HepG2 (cell line): ENCODE results near the gene KIF17. TPM values are rescaled to one million over a fixed set of nuclear protein-coding genes. Genes with fewer than 3 reads are reported as not detected.

Source experiments
- ATAC-seq: fragments of 200-7000 bp; cut with Tn5 transposase; 3 replicates; pipeline ENCODE4 v1.9.1; 2020; ENCODE audit warnings: mild to moderate bottlenecking, moderate library complexity
- BruUV-seq: library from RNA; stranded (reverse); fragments of 400-500 nt; replicated peaks from 2 replicates; lab custom pipeline; 2021; lab: Mats Ljungman, UMichigan
- CTCF ChIA-PET: fragments of 300-600 bp; formaldehyde crosslinking; extraction: SDS; loops from one replicate; lab custom pipeline; 2021; ENCODE audit warnings: low total read pairs, inconsistent platforms, low intra/inter-chr PET ratio; lab: Yijun Ruan, JAX
- POLR2A ChIA-PET: fragments of 350-600 bp; sonication (Branson Sonifier 250); formaldehyde crosslinking; loops from one replicate; lab custom pipeline; 2020; ENCODE audit warnings: antibody characterized with exemption, inconsistent platforms; lab: Yijun Ruan, JAX
- DNase-seq: peaks from one replicate; pipeline ENCODE4 v3.0.0-alpha.2; 2015; ENCODE audit warnings: low spot score
- FAIRE-seq: peaks from 3 replicates; lab custom pipeline; 2011; peaks lifted over from hg19 to GRCh38; lab: Jason Lieb, UNC
- H2AFZ ChIP-seq: one replicate; pipeline ENCODE4 v1.6.1; 2011; ENCODE audit warnings: low read length, inconsistent platforms
- H3K27ac ChIP-seq: fragments of 300-600 bp; 3 replicates; pipeline ENCODE4 v1.8.0; 2011; ENCODE audit warnings: mixed run types, mild to moderate bottlenecking, mixed read lengths, low read length, inconsistent platforms; ENCODE audit not compliant: insufficient read depth; ENCODE audit errors: extremely low read length
- H3K27me3 ChIP-seq, 2 experiments: fragments of 200-600 bp in 1 of 2; 2 replicates in 1 of 2; 3 replicates in 1 of 2; pipeline versions ENCODE4 v1.6.0 to v1.8.0; 2011; ENCODE audit warnings: low read length in 2 of 2, mild to moderate bottlenecking in 2 of 2, moderate library complexity in 2 of 2, inconsistent platforms in 1 of 2; ENCODE audit not compliant: insufficient read depth in 2 of 2, control insufficient read depth in 1 of 2
- H3K36me3 ChIP-seq, 2 experiments: fragments of 200-600 bp in 1 of 2; replicated peaks in 1 of 2; 2 replicates in 1 of 2; 3 replicates in 1 of 2; pipeline versions ENCODE4 v1.5.1 to v1.8.0; 2011; ENCODE audit warnings: low read length in 2 of 2, inconsistent platforms in 1 of 2; ENCODE audit not compliant: insufficient read depth in 2 of 2, control insufficient read depth in 1 of 2
- H3K4me1 ChIP-seq: 2 replicates; pipeline ENCODE4 v1.5.1; 2012; ENCODE audit warnings: low read length, inconsistent platforms; ENCODE audit not compliant: insufficient read depth
- H3K4me2 ChIP-seq: 2 replicates; pipeline ENCODE4 v1.6.0; 2011; ENCODE audit warnings: low read depth, low read length, inconsistent platforms
- H3K4me3 ChIP-seq, 3 experiments: fragments of 200-600 bp in 1 of 3; sonication (generic), shearing (Covaris generic) in 1 of 3; replicated peaks in 1 of 3; 2 replicates each; pipeline ENCODE4 v1.5.1; 2011 to 2016; ENCODE audit warnings: low read length in 3 of 3, inconsistent platforms in 2 of 3, low read depth in 2 of 3, mild to moderate bottlenecking in 2 of 3, control low read depth in 1 of 3, mixed read lengths in 1 of 3; ENCODE audit not compliant: insufficient read depth in 1 of 3
- H3K79me2 ChIP-seq: one replicate; pipeline ENCODE4 v1.6.1; 2011; ENCODE audit warnings: low read length, inconsistent platforms; ENCODE audit not compliant: insufficient read depth
- H3K9ac ChIP-seq: 2 replicates; pipeline ENCODE4 v1.6.0; 2011; ENCODE audit warnings: mild to moderate bottlenecking, low read depth, low read length, inconsistent platforms; ENCODE audit not compliant: insufficient read depth
- H3K9me3 ChIP-seq: 2 replicates; pipeline ENCODE4 v1.5.1; 2012; ENCODE audit warnings: mild to moderate bottlenecking, low read length
- H4K20me1 ChIP-seq: 2 replicates; pipeline ENCODE4 v1.6.0; 2011; ENCODE audit warnings: inconsistent platforms, mild to moderate bottlenecking, low read length, moderate library complexity; ENCODE audit not compliant: insufficient read depth
- KLF16 ChIP-seq, 2 experiments: sonication (generic) in 1 of 2; formaldehyde crosslinking in 1 of 2; IDR thresholded peaks; 2 replicates each; pipeline versions ENCODE4 v1.6.1 to v1.8.0; 2016 to 2023; ENCODE audit warnings: missing genetic modification reagents in 2 of 2, missing compliant biosample characterization in 1 of 2
- MBNL3 ChIP-seq: fragments of 250-450 bp; sonication (Bioruptor Pico); conservative IDR thresholded peaks from 2 replicates; pipeline ENCODE4 v1.8.0; 2022; ENCODE audit warnings: mild to moderate bottlenecking, inconsistent platforms
- NFKBIZ ChIP-seq: IDR thresholded peaks from 2 replicates; pipeline ENCODE4 v1.6.1; 2018; ENCODE audit warnings: missing genetic modification reagents, missing compliant biosample characterization
- TMF1 ChIP-seq: sonication (generic); formaldehyde crosslinking; IDR thresholded peaks from 2 replicates; pipeline ENCODE4 v1.8.1; 2022; ENCODE audit warnings: low read depth, missing genetic modification reagents
- ZFP41 ChIP-seq: sonication (generic); formaldehyde crosslinking; IDR thresholded peaks from 2 replicates; pipeline ENCODE4 v1.4.0; 2020; ENCODE audit warnings: mild to moderate bottlenecking, missing genetic modification reagents, borderline replicate concordance
- ZNF20 ChIP-seq: sonication (generic); formaldehyde crosslinking; IDR thresholded peaks from 2 replicates; pipeline ENCODE4 v1.4.0; 2020; ENCODE audit warnings: mild to moderate bottlenecking, moderate library complexity, missing genetic modification reagents
- ZNF841 ChIP-seq: sonication (generic); formaldehyde crosslinking; IDR thresholded peaks from 2 replicates; pipeline ENCODE4 v1.8.1; 2023; ENCODE audit warnings: missing genetic modification reagents, borderline replicate concordance
- ZNF850 ChIP-seq: sonication (generic); formaldehyde crosslinking; conservative IDR thresholded peaks from 2 replicates; pipeline ENCODE4 v1.9.0; 2021; ENCODE audit warnings: mild to moderate bottlenecking, missing genetic modification reagents
- WGBS: methylation state at CpG from one replicate; pipeline ENCODE4 v1.1.6; 2017; ENCODE audit warnings: low lambda C conversion rate; 5-methylcytosine and 5-hydroxymethylcytosine counted together
- in situ Hi-C: cut with HindIII; loops from 2 replicates; pipeline ENCODE4 v1.10.0; 2017; ENCODE audit warnings: low pct_unique_long_range_greater_than_20kb; ENCODE audit not compliant: extremely low pct_ligation_motif_present
- intact Hi-C: fragments of 100-400 bp; cut with micrococcal nuclease; formaldehyde crosslinking; loops from one replicate; pipeline ENCODE4 v1.10.0; 2022; ENCODE audit not compliant: unreplicated experiment
- polyA plus RNA-seq, 8 experiments: library from polyadenylated mRNA; depleted of rRNA in 3 of 8; stranded (reverse) in 7 of 8; unstranded in 1 of 8; fragments of >200 nt; fragmentation: Illumina TruSeq in 4 of 8; extraction: Trizol in 4 of 8; gene quantifications; 2 replicates each; pipeline versions ENCODE4 v1.2.1 to v1.2.3, GENCODE V29; 2011 to 2016; ENCODE audit warnings: low read depth in 4 of 8, missing spikeins in 1 of 8, mixed read lengths in 1 of 8; ENCODE audit not compliant: insufficient read depth in 1 of 8
- total RNA-seq, 5 experiments: library from RNA; depleted of rRNA; stranded (reverse); fragments of >200 nt; fragmentation: Illumina TruSeq; extraction: Trizol; gene quantifications; 2 replicates each; pipeline ENCODE4 v1.2.3, GENCODE V29; 2016; ENCODE audit warnings: low read depth in 1 of 5
- TF ChIP-seq, protein P1 (sequence below): sonication (generic); formaldehyde crosslinking; conservative IDR thresholded peaks from 2 replicates; pipeline ENCODE4 v1.4.0; 2020; ENCODE audit warnings: missing genetic modification reagents
- TF ChIP-seq, protein P2 (sequence below): sonication (generic); formaldehyde crosslinking; IDR thresholded peaks from 2 replicates; pipeline ENCODE4 v1.4.0; 2020; ENCODE audit warnings: missing genetic modification reagents

Gene KIF17
- total and polyA plus RNA-seq, 2 of the 13 experiments (the other 11 are each of a cell fraction or from before 2014, with no cell fraction given) = 0.24 to 0.44 TPM

DNA sequence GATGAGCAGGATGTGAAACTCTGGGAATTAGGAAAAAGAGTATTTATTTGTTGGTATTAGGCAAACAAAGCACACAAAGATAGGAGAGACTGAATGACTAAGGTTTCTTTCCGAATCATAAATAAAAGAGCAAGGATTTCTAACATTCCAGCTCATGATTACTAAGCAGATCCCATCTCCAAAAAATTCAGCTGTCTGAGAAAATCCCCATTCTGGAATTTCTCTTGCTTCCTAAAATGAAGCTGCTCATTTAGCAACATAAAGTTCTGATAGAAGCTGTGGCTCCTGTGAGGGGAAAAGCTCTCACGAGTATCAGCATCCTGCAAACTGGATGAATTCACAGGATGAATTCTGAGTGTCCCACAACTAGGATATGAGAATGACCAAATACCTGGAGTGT is 21.4 kb upstream of the KIF17 start:
- no peaks in the 10 kb centered on the region for H4K20me1 ChIP-seq
- BruUV-seq = no TSS peak
- H3K79me2 ChIP-seq = no peaks in the 10 kb centered on the region
- H3K4me3 ChIP-seq = no peak overlapping the region
- no peak overlapping the region for H3K4me2 ChIP-seq
- TF ChIP-seq NFKBIZ (CRISPR knock-in tag) = no peak
- TF ChIP-seq, protein P1, sequence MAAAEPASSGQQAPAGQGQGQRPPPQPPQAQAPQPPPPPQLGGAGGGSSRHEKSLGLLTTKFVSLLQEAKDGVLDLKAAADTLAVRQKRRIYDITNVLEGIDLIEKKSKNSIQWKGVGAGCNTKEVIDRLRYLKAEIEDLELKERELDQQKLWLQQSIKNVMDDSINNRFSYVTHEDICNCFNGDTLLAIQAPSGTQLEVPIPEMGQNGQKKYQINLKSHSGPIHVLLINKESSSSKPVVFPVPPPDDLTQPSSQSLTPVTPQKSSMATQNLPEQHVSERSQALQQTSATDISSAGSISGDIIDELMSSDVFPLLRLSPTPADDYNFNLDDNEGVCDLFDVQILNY (CRISPR knock-in tag) = no peak
- TF ChIP-seq ZNF850 (CRISPR knock-in tag) = no peak
- no peak for TF ChIP-seq ZNF841 (CRISPR knock-in tag)
- TF ChIP-seq TMF1 = no peak
- no peak for TF ChIP-seq MBNL3 (CRISPR knock-in tag)
- no peak for TF ChIP-seq ZFP41 (CRISPR knock-in tag)
- TF ChIP-seq ZNF20 (CRISPR knock-in tag) = no peak
- TF ChIP-seq KLF16 (CRISPR knock-in tag; IDR thresholded peaks at IDR 0.05) = no peak
- TF ChIP-seq, protein P2, sequence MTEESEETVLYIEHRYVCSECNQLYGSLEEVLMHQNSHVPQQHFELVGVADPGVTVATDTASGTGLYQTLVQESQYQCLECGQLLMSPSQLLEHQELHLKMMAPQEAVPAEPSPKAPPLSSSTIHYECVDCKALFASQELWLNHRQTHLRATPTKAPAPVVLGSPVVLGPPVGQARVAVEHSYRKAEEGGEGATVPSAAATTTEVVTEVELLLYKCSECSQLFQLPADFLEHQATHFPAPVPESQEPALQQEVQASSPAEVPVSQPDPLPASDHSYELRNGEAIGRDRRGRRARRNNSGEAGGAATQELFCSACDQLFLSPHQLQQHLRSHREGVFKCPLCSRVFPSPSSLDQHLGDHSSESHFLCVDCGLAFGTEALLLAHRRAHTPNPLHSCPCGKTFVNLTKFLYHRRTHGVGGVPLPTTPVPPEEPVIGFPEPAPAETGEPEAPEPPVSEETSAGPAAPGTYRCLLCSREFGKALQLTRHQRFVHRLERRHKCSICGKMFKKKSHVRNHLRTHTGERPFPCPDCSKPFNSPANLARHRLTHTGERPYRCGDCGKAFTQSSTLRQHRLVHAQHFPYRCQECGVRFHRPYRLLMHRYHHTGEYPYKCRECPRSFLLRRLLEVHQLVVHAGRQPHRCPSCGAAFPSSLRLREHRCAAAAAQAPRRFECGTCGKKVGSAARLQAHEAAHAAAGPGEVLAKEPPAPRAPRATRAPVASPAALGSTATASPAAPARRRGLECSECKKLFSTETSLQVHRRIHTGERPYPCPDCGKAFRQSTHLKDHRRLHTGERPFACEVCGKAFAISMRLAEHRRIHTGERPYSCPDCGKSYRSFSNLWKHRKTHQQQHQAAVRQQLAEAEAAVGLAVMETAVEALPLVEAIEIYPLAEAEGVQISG (CRISPR knock-in tag) = no peak
- intact Hi-C loops = no loop called here
- CTCF ChIA-PET = no interaction called here
- POLR2A ChIA-PET = no interaction called here
- in situ Hi-C loops = no loop called here
- peaks cover 10 to 31% of the 10 kb centered on the region in 2 experiments for H3K36me3 ChIP-seq
- no peaks in the 10 kb centered on the region for H3K9me3 ChIP-seq
- no peak overlapping the region for H3K27ac ChIP-seq
- H2AFZ ChIP-seq = no peak overlapping the region
- H3K9ac ChIP-seq = no peak overlapping the region
- no peak for FAIRE-seq
- no peak for DNase-seq
- no peaks in the 10 kb centered on the region for H3K27me3 ChIP-seq
- 85% methylated on average over 2 of the region's 2 CpGs for WGBS
- no peaks in the 10 kb centered on the region for H3K4me1 ChIP-seq
- ATAC-seq = no peak
